PC-3 (cell line): Measurements from ENCODE around the gene MYO16.

Source experiments
- CTCF ChIP-seq: fragments of 300-600 bp; sonication (generic); conservative IDR thresholded peaks from 2 replicates; pipeline ENCODE4 v1.5.1; 2017; ENCODE audit warnings: antibody characterized with exemption, low read depth, mild to moderate bottlenecking, low read length
- EZH2 ChIP-seq: fragments of 300-600 bp; sonication (generic); IDR thresholded peaks from one replicate; pipeline ENCODE4 v1.6.1; 2017; ENCODE audit warnings: antibody characterized with exemption, mild to moderate bottlenecking, low read length; ENCODE audit not compliant: unreplicated experiment
- EZH2phosphoT487 ChIP-seq: fragments of 300-600 bp; sonication (generic); IDR thresholded peaks from 2 replicates; pipeline ENCODE4 v1.6.1; 2018; ENCODE audit warnings: mild to moderate bottlenecking, antibody characterized with exemption, low read length, borderline replicate concordance

GRCh38 chr13:108680011-108680410, 50.6 kb downstream of the MYO16 start:
- no peak for TF ChIP-seq CTCF
- TF ChIP-seq EZH2phosphoT487: no peak
- no peak for TF ChIP-seq EZH2
